HG02870 (cell line): ENCODE measurements around the gene PTCH2.

ENCODE experiments used
- ATAC-seq: cut with Tn5 transposase; IDR thresholded peaks from one replicate; pipeline ENCODE4 v1.9.1; 2021; ENCODE audit warnings: mild to moderate bottlenecking, moderate library complexity; ENCODE audit not compliant: unreplicated experiment

The PTCH2 gene

GRCh38 chr1:44842862-44843655 is at the start of gene PTCH2:
PTCH2 (minus strand) TSS chr1:44843253; CDS start chr1:44842932, 321 bp downstream.
- no peak for ATAC-seq

GRCh38 chr1:44890007-44890406 is 47.0 kb upstream of the PTCH2 start:
- ATAC-seq = no peak

- ATAC-seq = no peak
Observed at GRCh38 chr1:44885406-44885805, 42.4 kb upstream of the PTCH2 start.

GRCh38 chr1:44884746-44885145 is 41.7 kb upstream of the PTCH2 start:
- no peak for ATAC-seq

GRCh38 chr1:44881011-44881632 is 38.1 kb upstream of the PTCH2 start:
- no peak for ATAC-seq

- ATAC-seq = no peak
Observed at GRCh38 chr1:44874155-44874554, 31.1 kb upstream of the PTCH2 start.

- no peak for ATAC-seq
Observed at GRCh38 chr1:44870096-44870495, 27.0 kb upstream of the PTCH2 start.

GRCh38 chr1:44867801-44868200 is 24.7 kb upstream of the PTCH2 start:
- no peak for ATAC-seq

GRCh38 chr1:44862829-44863401 is 19.9 kb upstream of the PTCH2 start:
- ATAC-seq = no peak

- no peak for ATAC-seq
Observed at GRCh38 chr1:44860891-44861425, 17.9 kb upstream of the PTCH2 start.

GRCh38 chr1:44860331-44860730 is 17.3 kb upstream of the PTCH2 start:
- ATAC-seq = no peak

- ATAC-seq = no peak
Observed at GRCh38 chr1:44857446-44857845, 14.4 kb upstream of the PTCH2 start.

GRCh38 chr1:44855742-44856141 is 12.7 kb upstream of the PTCH2 start:
- no peak for ATAC-seq

- no peak for ATAC-seq
Observed at GRCh38 chr1:44854970-44855369, 11.9 kb upstream of the PTCH2 start.

- ATAC-seq = no peak
Observed at GRCh38 chr1:44853201-44853600, 10.1 kb upstream of the PTCH2 start.

GRCh38 chr1:44851308-44851707 is 8.3 kb upstream of the PTCH2 start:
- ATAC-seq = no peak

GRCh38 chr1:44849575-44850132 is 6.6 kb upstream of the PTCH2 start:
- no peak for ATAC-seq

GRCh38 chr1:44848456-44849181 is 5.6 kb upstream of the PTCH2 start:
- no peak for ATAC-seq

GRCh38 chr1:44847845-44848244 is 4.8 kb upstream of the PTCH2 start:
- no peak for ATAC-seq

- ATAC-seq = no peak
Observed at GRCh38 chr1:44846985-44847384, 3.9 kb upstream of the PTCH2 start.

- ATAC-seq = no peak
Observed at GRCh38 chr1:44842486-44842861, 579 bp downstream of the PTCH2 start.
